ENCODE data around the gene ATP2A3. TPM values are rescaled to one million over a fixed set of nuclear protein-coding genes. Genes with fewer than 3 reads are reported as not detected.

The ATP2A3 gene
- total RNA-seq, 1 experiment from 2014 or later, result 4.4 TPM

DNA sequence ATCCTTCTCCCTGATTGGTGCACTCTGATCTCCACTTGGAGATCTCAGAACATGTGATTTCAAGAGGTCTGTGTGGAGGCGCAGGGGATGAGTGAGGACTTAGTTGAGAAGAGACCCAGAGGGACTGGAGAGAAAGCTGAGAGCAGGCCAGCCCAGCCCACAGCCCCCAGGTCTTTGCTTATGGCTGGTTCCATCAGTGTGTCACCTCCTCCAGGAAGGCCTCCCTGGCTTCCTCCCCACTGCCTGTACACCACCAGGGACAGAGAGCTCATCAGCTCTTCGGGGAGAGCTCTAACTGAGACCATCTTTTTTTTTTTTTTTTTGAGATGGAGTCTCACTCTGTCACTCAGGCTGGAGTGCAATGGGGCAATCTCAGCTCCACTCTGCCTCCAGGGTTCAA is 51.4 kb downstream of the ATP2A3 start:
- H2AFZ ChIP-seq, result no peak overlapping the region
- H3K27me3 ChIP-seq (ENCODE audit: insufficient read depth, low read depth), result no peaks in the 10 kb centered on the region; the same call in 1 of the 2 replicates
- no peaks in the 10 kb centered on the region for H3K79me2 ChIP-seq (ENCODE audit: low read depth)
- no peak overlapping the region for H3K4me2 ChIP-seq
- no peak for TF ChIP-seq EZH2 (IDR thresholded peaks at IDR 0.05; ENCODE audit: low read depth)
- TF ChIP-seq, protein P1, sequence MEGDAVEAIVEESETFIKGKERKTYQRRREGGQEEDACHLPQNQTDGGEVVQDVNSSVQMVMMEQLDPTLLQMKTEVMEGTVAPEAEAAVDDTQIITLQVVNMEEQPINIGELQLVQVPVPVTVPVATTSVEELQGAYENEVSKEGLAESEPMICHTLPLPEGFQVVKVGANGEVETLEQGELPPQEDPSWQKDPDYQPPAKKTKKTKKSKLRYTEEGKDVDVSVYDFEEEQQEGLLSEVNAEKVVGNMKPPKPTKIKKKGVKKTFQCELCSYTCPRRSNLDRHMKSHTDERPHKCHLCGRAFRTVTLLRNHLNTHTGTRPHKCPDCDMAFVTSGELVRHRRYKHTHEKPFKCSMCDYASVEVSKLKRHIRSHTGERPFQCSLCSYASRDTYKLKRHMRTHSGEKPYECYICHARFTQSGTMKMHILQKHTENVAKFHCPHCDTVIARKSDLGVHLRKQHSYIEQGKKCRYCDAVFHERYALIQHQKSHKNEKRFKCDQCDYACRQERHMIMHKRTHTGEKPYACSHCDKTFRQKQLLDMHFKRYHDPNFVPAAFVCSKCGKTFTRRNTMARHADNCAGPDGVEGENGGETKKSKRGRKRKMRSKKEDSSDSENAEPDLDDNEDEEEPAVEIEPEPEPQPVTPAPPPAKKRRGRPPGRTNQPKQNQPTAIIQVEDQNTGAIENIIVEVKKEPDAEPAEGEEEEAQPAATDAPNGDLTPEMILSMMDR (conservative IDR thresholded peaks at IDR 0.05), result no peak
- no peaks in the 10 kb centered on the region for H3K36me3 ChIP-seq (ENCODE audit: low read depth)
- H4K20me1 ChIP-seq (ENCODE audit: insufficient read depth), result no peaks in the 10 kb centered on the region
- no peak overlapping the region for H3K27ac ChIP-seq
- H3K9me3 ChIP-seq (ENCODE audit: insufficient read depth, low read depth), result no peaks in the 10 kb centered on the region
- BruUV-seq (replicated peaks), result no TSS peak
- no peak overlapping the region for H3K4me3 ChIP-seq
- ChIA-PET POLR2A (ENCODE audit: unreplicated experiment) (interaction anchor here (0.6 kb wide), 1 partner anchor 74 kb away, joined by 10 read pairs; no protein-coding TSS in a partner anchor), CTCF (interaction anchor here (0.7 to 1.6 kb wide), 2 partner anchors 128 to 175 kb away, joined by 5 read pairs; no protein-coding TSS in a partner anchor)
- H3K4me1 ChIP-seq (replicated peaks; ENCODE audit: insufficient read depth), result no peaks in the 10 kb centered on the region
- no peak for DNase-seq
- no peaks in the 10 kb centered on the region for H3F3A ChIP-seq (ENCODE audit: insufficient read depth, low read depth)
- H3K9me2 ChIP-seq (ENCODE audit: insufficient read depth), result no peaks in the 10 kb centered on the region
- intact Hi-C loops (cut with micrococcal nuclease; ENCODE audit: unreplicated experiment), result loop anchor here (5.0 kb wide), 1 partner anchor 164 kb away; no protein-coding TSS in a partner anchor

DNA sequence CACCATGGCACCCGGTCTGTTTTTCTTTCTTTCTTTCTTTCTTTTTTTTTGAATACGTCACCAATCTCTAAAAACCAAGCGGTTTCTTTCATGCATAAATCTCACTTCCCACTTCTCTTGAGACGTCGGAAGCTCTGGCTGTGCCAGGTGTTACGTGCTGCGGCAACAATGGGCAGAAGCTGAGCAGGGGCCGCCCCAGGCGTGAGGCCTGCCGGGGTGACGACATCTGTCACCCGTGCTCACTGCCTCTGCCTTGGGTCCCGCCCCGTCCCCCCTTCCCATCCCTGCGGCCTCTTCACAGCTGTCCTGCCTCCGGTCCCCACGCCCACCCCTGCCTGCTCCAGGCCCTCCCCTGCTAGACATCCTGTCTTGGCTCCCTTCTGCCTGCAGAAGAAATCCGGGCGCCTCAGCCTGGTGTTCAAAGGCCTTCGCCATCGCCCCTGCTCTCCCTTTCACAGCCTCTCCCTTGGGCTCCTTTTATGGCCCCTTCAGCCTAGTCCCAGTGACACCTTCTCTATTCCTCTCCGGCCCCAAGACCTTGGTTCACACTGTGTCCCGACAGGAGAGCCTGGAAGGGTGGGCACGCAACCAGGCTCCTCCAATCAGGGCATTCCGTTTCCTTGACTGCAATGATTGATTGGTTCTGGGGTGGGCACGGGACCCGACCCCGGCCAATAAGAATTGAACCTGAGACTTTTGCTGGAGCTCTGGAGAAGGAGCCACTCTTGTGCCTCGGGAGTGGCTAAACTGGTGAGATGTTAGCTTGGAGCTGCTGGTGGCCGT is 52.8 kb downstream of the ATP2A3 start:
- no peak for DNase-seq
- no peaks in the 10 kb centered on the region for H3K4me1 ChIP-seq (replicated peaks; ENCODE audit: insufficient read depth)
- POLR2A ChIA-PET (ENCODE audit: unreplicated experiment), result no interaction called here
- no peak overlapping the region for H3K27ac ChIP-seq
- no peak overlapping the region for H2AFZ ChIP-seq
- H3K79me2 ChIP-seq (ENCODE audit: low read depth), result no peaks in the 10 kb centered on the region
- H3K27me3 ChIP-seq (ENCODE audit: insufficient read depth, low read depth), result no peaks in the 10 kb centered on the region; the same call in 1 of the 2 replicates
- H3K9me3 ChIP-seq (ENCODE audit: insufficient read depth, low read depth), result no peaks in the 10 kb centered on the region
- no peak overlapping the region for H3K4me3 ChIP-seq
- BruUV-seq (replicated peaks), result no TSS peak
- CTCF ChIA-PET, result interaction anchor here (0.6 to 0.7 kb wide), 2 partner anchors 65 to 1302 kb away, joined by 3 read pairs; no protein-coding TSS in a partner anchor
- no peak overlapping the region for H3K4me2 ChIP-seq
- TF ChIP-seq EZH2 (IDR thresholded peaks at IDR 0.05; ENCODE audit: low read depth), result no peak
- TF ChIP-seq, protein P1 (conservative IDR thresholded peaks at IDR 0.05), result no peak
- no peaks in the 10 kb centered on the region for H3K36me3 ChIP-seq (ENCODE audit: low read depth)
- no peaks in the 10 kb centered on the region for H4K20me1 ChIP-seq (ENCODE audit: insufficient read depth)
- no peaks in the 10 kb centered on the region for H3K9me2 ChIP-seq (ENCODE audit: insufficient read depth)
- no peaks in the 10 kb centered on the region for H3F3A ChIP-seq (ENCODE audit: insufficient read depth, low read depth)
- intact Hi-C loops (cut with micrococcal nuclease; ENCODE audit: unreplicated experiment), result loop anchor here (5.0 kb wide), 1 partner anchor 166 kb away; no protein-coding TSS in a partner anchor

DNA sequence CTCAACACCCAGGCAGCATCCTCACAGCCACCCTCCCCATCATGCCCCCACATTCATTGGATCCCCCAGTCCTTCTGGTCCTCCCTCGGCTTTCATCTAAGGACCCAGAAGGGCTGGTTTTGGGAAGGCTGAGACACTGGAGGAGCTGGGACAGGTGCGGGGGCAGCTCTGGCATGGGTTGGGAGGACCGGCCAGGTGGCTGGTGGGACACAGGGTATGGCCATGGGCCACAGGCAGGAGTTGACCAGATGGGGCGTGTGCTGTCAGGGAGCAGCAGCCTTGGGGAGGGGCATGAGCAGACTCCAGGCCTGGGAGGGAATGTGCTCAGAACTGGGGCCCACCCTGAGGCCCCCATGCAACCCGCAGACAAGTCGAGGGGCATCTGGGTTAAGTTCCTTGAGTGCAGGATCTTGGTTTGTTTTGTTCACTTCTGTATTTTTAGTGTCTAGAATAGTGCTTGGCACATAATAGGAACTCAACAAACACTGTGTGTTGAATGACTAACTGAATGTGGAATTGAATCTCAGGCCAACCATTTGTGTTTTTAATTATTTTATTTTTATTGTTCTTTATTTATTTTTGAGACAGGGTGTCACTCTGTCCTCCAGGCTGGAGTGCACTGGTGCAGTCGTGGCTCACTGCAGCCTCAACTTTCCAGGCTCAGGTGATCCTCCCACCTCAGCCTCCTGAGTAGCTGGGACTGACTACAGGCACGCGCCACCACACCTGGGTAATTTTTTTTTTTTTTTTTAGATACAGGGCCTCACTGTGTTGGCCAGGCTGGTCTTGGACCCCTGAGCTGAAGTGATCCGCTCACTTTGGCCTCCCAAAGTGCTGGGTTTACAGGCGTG is 53.6 kb downstream of the ATP2A3 start:
- no TSS peak for BruUV-seq (replicated peaks)
- no peak overlapping the region for H3K4me3 ChIP-seq
- no peaks in the 10 kb centered on the region; the same call in 1 of the 2 replicates for H3K27me3 ChIP-seq (ENCODE audit: insufficient read depth, low read depth)
- no peaks in the 10 kb centered on the region for H3K4me1 ChIP-seq (replicated peaks; ENCODE audit: insufficient read depth)
- TF ChIP-seq, protein P1 (conservative IDR thresholded peaks at IDR 0.05), result no peak
- TF ChIP-seq EZH2 (IDR thresholded peaks at IDR 0.05; ENCODE audit: low read depth), result no peak
- no peaks in the 10 kb centered on the region for H3F3A ChIP-seq (ENCODE audit: insufficient read depth, low read depth)
- H3K79me2 ChIP-seq (ENCODE audit: low read depth), result no peaks in the 10 kb centered on the region
- POLR2A ChIA-PET (ENCODE audit: unreplicated experiment), result no interaction called here
- H3K9me2 ChIP-seq (ENCODE audit: insufficient read depth), result no peaks in the 10 kb centered on the region
- H2AFZ ChIP-seq, result no peak overlapping the region
- no peak for DNase-seq
- CTCF ChIA-PET, result interaction anchor here (0.7 kb wide), 1 partner anchor 64 kb away, joined by 3 read pairs; no protein-coding TSS in a partner anchor
- no peaks in the 10 kb centered on the region for H3K9me3 ChIP-seq (ENCODE audit: insufficient read depth, low read depth)
- intact Hi-C loops (cut with micrococcal nuclease; ENCODE audit: unreplicated experiment), result loop anchor here (5.0 kb wide), 1 partner anchor 167 kb away; no protein-coding TSS in a partner anchor
- no peaks in the 10 kb centered on the region for H3K36me3 ChIP-seq (ENCODE audit: low read depth)
- no peak overlapping the region for H3K27ac ChIP-seq
- H3K4me2 ChIP-seq, result no peak overlapping the region
- H4K20me1 ChIP-seq (ENCODE audit: insufficient read depth), result no peaks in the 10 kb centered on the region
